GM12891 (cell line): Measurements from ENCODE around the gene DESI1.

Source experiments
- PAX5 ChIP-seq: IDR thresholded peaks from 2 replicates; pipeline ENCODE4 v1.6.1; 2011; ENCODE audit warnings: low read length, moderate library complexity, mild to moderate bottlenecking; ENCODE audit not compliant: insufficient read depth, severe bottlenecking
- POLR2A ChIP-seq: IDR thresholded peaks from 2 replicates; pipeline ENCODE4 v1.6.1; 2011; ENCODE audit warnings: low read depth, low read length, control low read depth
- POLR2AphosphoS5 ChIP-seq: IDR thresholded peaks from 2 replicates; pipeline ENCODE4 v1.6.1; 2011; ENCODE audit warnings: low read depth, low read length, control low read depth
- POU2F2 ChIP-seq: IDR thresholded peaks from 2 replicates; pipeline ENCODE4 v1.6.1; 2011; ENCODE audit warnings: low read depth, mild to moderate bottlenecking, control low read depth, low read length, moderate library complexity
- SPI1 ChIP-seq: IDR thresholded peaks from 2 replicates; pipeline ENCODE4 v1.6.1; 2011; ENCODE audit warnings: low read depth, low read length, control low read depth
- TAF1 ChIP-seq: IDR thresholded peaks from 2 replicates; pipeline ENCODE4 v1.6.1; 2011; ENCODE audit warnings: low read depth, low read length, control low read depth

GRCh38 chr22:41551877-41552582, 68.8 kb downstream of the DESI1 start:
- no peak for TF ChIP-seq SPI1
- no peak for TF ChIP-seq POLR2A
- TF ChIP-seq POLR2AphosphoS5 = no peak
- no peak for TF ChIP-seq PAX5
- TF ChIP-seq TAF1 = no peak
- TF ChIP-seq POU2F2 = no peak
